GM23338 (cell line): ENCODE data around the gene ZNF716. TPM values are rescaled to one million over a fixed set of nuclear protein-coding genes. Genes with fewer than 3 reads are reported as not detected.

Experiments used
- ATAC-seq: fragments of 200-7000 bp; cut with Tn5 transposase; 3 replicates; pipeline ENCODE4 v1.9.1; 2020
- DNase-seq: peaks from one replicate; pipeline ENCODE4 v3.0.0-alpha.2; 2015; ENCODE audit warnings: low spot score
- H2AFZ ChIP-seq: fragments of 200-600 bp; sonication (generic); 2 replicates; pipeline ENCODE4 v1.8.0; 2016; ENCODE audit warnings: antibody characterized with exemption, mild to moderate bottlenecking, moderate library complexity
- H3F3A ChIP-seq: fragments of 200-600 bp; sonication (generic); replicated peaks from 2 replicates; pipeline ENCODE4 v1.8.0; 2017; ENCODE audit warnings: antibody characterized with exemption, mixed run types, low read depth
- H3K27ac ChIP-seq: fragments of 200-600 bp; sonication (generic); 2 replicates; pipeline ENCODE4 v1.6.1; 2016; ENCODE audit warnings: low read depth
- H3K27me3 ChIP-seq: fragments of 200-600 bp; sonication (generic); 2 replicates; pipeline ENCODE4 v1.8.0; 2016; ENCODE audit warnings: mild to moderate bottlenecking, mixed run types, moderate library complexity; ENCODE audit not compliant: insufficient read depth
- H3K36me3 ChIP-seq: fragments of 200-600 bp; sonication (generic); 2 replicates; pipeline ENCODE4 v1.8.0; 2016; ENCODE audit warnings: mild to moderate bottlenecking; ENCODE audit not compliant: insufficient read depth
- H3K4me1 ChIP-seq: fragments of 200-600 bp; sonication (generic); 2 replicates; pipeline ENCODE4 v1.8.0; 2016; ENCODE audit warnings: mild to moderate bottlenecking, moderate library complexity; ENCODE audit not compliant: insufficient read depth
- H3K4me2 ChIP-seq: fragments of 200-600 bp; sonication (generic); 2 replicates; pipeline ENCODE4 v1.7.1; 2017; ENCODE audit warnings: mixed run types
- H3K4me3 ChIP-seq: fragments of 200-600 bp; sonication (generic); 2 replicates; pipeline ENCODE4 v1.6.1; 2016; ENCODE audit warnings: mixed run types
- H3K79me2 ChIP-seq: fragments of 200-600 bp; sonication (generic); replicated peaks from 2 replicates; pipeline ENCODE4 v1.8.0; 2017; ENCODE audit warnings: mild to moderate bottlenecking; ENCODE audit not compliant: insufficient read depth
- H3K9me2 ChIP-seq: fragments of 200-600 bp; sonication (generic); 2 replicates; pipeline ENCODE4 v1.8.0; 2017; ENCODE audit not compliant: insufficient read depth
- H4K20me1 ChIP-seq: fragments of 200-600 bp; sonication (generic); replicated peaks from 2 replicates; pipeline ENCODE4 v1.8.0; 2017; ENCODE audit warnings: mild to moderate bottlenecking; ENCODE audit not compliant: insufficient read depth
- H3K27ac Mint-ChIP-seq: 2 replicates; pipeline ENCODE4 v1.8.0; 2020; ENCODE audit warnings: inconsistent platforms, mild to moderate bottlenecking, moderate library complexity, mixed read lengths
- H3K27me3 Mint-ChIP-seq: 3 replicates; pipeline ENCODE4 v1.8.0; 2022; ENCODE audit warnings: low read depth, mild to moderate bottlenecking, moderate library complexity, mixed read lengths, inconsistent platforms; ENCODE audit not compliant: insufficient read depth, poor library complexity
- H3K36me3 Mint-ChIP-seq: 3 replicates; pipeline ENCODE4 v1.8.0; 2021; ENCODE audit warnings: low read depth, mild to moderate bottlenecking, inconsistent platforms, moderate library complexity, mixed read lengths
- H3K4me1 Mint-ChIP-seq: 3 replicates; pipeline ENCODE4 v1.8.0; 2020; ENCODE audit warnings: mild to moderate bottlenecking, inconsistent platforms, mixed read lengths
- H3K4me3 Mint-ChIP-seq: 3 replicates; pipeline ENCODE4 v1.8.0; 2021; ENCODE audit warnings: moderate library complexity, mild to moderate bottlenecking, inconsistent platforms, mixed read lengths
- H3K9me3 Mint-ChIP-seq: 3 replicates; pipeline ENCODE4 v1.8.0; 2020; ENCODE audit warnings: moderate library complexity, mild to moderate bottlenecking, inconsistent platforms, mixed read lengths
- CREB1 ChIP-seq: fragments of 250-450 bp; sonication (Bioruptor Pico); IDR thresholded peaks from 2 replicates; pipeline ENCODE4 v1.5.0; 2020; ENCODE audit warnings: low read depth, mild to moderate bottlenecking, moderate library complexity
- CTCF ChIP-seq, 2 experiments: fragments of 200-600 bp in 1 of 2; sonication (generic) in 1 of 2; conservative IDR thresholded peaks; 2 replicates each; pipeline versions ENCODE4 v1.5.1 to v1.6.1; 2016 to 2017; ENCODE audit warnings: antibody characterized with exemption in 2 of 2, low read depth in 2 of 2, mild to moderate bottlenecking in 2 of 2, moderate library complexity in 1 of 2
- ETS1 ChIP-seq: IDR thresholded peaks from 2 replicates; pipeline ENCODE4 v1.6.1; 2016; ENCODE audit warnings: antibody characterized with exemption
- EZH2 ChIP-seq: fragments of 200-600 bp; sonication (generic); IDR thresholded peaks from one replicate; pipeline ENCODE4 v1.8.0; 2017; ENCODE audit warnings: antibody characterized with exemption, mild to moderate bottlenecking, low read depth; ENCODE audit not compliant: unreplicated experiment
- EZH2phosphoT487 ChIP-seq: fragments of 200-600 bp; sonication (generic); IDR thresholded peaks from one replicate; pipeline ENCODE4 v1.8.1; 2018; ENCODE audit warnings: antibody characterized with exemption; ENCODE audit not compliant: unreplicated experiment
- JUNB ChIP-seq: IDR thresholded peaks from one replicate; pipeline ENCODE4 v1.6.1; 2016; ENCODE audit warnings: antibody characterized with exemption; ENCODE audit not compliant: unreplicated experiment
- NANOG ChIP-seq: IDR thresholded peaks from 2 replicates; pipeline ENCODE4 v1.6.1; 2016; ENCODE audit warnings: antibody characterized with exemption, borderline replicate concordance
- POLR2AphosphoS5 ChIP-seq: IDR thresholded peaks from 2 replicates; pipeline ENCODE4 v1.6.1; 2016; ENCODE audit warnings: antibody characterized with exemption, low read depth
- REST ChIP-seq: IDR thresholded peaks from one replicate; pipeline ENCODE4 v1.6.1; 2018; ENCODE audit warnings: antibody characterized with exemption; ENCODE audit not compliant: unreplicated experiment
- STAT1 ChIP-seq: IDR thresholded peaks from one replicate; pipeline ENCODE4 v1.6.1; 2016; ENCODE audit warnings: antibody characterized with exemption; ENCODE audit not compliant: unreplicated experiment
- ZNF114 ChIP-seq: fragments of 250-450 bp; sonication (Bioruptor Pico); IDR thresholded peaks from 2 replicates; pipeline ENCODE4 v1.5.0; 2020; ENCODE audit warnings: mild to moderate bottlenecking, moderate library complexity
- ZNF331 ChIP-seq: fragments of 250-450 bp; sonication (Bioruptor Pico); IDR thresholded peaks from 2 replicates; pipeline ENCODE4 v1.5.0; 2020; ENCODE audit warnings: low read depth, mild to moderate bottlenecking, moderate library complexity
- ZNF462 ChIP-seq: fragments of 250-450 bp; sonication (Bioruptor Pico); IDR thresholded peaks from 2 replicates; pipeline ENCODE4 v1.5.0; 2020; ENCODE audit warnings: mild to moderate bottlenecking, moderate library complexity
- polyA plus RNA-seq: library from polyadenylated mRNA; unstranded; fragments of >200 nt; fragmentation: Nextera tagmentation; extraction: Ambion mirVana; gene quantifications from 2 replicates; pipeline ENCODE4 v1.2.1, GENCODE V29; 2016
- total RNA-seq: library from RNA; depleted of rRNA; stranded (reverse); fragments of >200 nt; shearing (Covaris generic); gene quantifications from 2 replicates; pipeline ENCODE4 v1.2.3, GENCODE V29; 2014

Gene ZNF716
- total and polyA plus RNA-seq, 2 experiments from 2014 or later, result not detected

GRCh38 chr7:57496395-57496794 is 46.4 kb downstream of the ZNF716 start:
- no peaks in the 10 kb centered on the region for H3K4me1 Mint-ChIP-seq
- no peaks in the 10 kb centered on the region for H3K27me3 Mint-ChIP-seq
- no peak overlapping the region for H3K27ac Mint-ChIP-seq
- H2AFZ ChIP-seq, result no peak overlapping the region
- H3F3A ChIP-seq, result no peaks in the 10 kb centered on the region
- H3K36me3 Mint-ChIP-seq, result peaks cover under 1% of the 10 kb centered on the region; the same call in 1 of the 3 replicates
- no peaks in the 10 kb centered on the region for H3K79me2 ChIP-seq
- peaks cover 4% of the 10 kb centered on the region; the same call in 1 of the 2 replicates for H3K36me3 ChIP-seq
- H3K4me2 ChIP-seq, result no peak overlapping the region
- H3K4me1 ChIP-seq, result no peaks in the 10 kb centered on the region
- no peaks in the 10 kb centered on the region for H3K27me3 ChIP-seq
- no peak overlapping the region for H3K4me3 Mint-ChIP-seq
- H3K27ac ChIP-seq, result no peak overlapping the region
- TF ChIP-seq POLR2AphosphoS5, result no peak
- TF ChIP-seq ETS1, result no peak
- TF ChIP-seq CREB1 (CRISPR knock-in tag), result no peak
- no peak for TF ChIP-seq ZNF331 (CRISPR knock-in tag)
- TF ChIP-seq EZH2, result no peak
- no peak for TF ChIP-seq STAT1
- TF ChIP-seq CTCF (conservative IDR thresholded peaks at IDR 0.05; ENCODE audit: low read depth in 2 of 2), result no peak
- no peak for TF ChIP-seq ZNF462
- no peak for TF ChIP-seq ZNF114 (CRISPR knock-in tag)
- TF ChIP-seq JUNB, result no peak
- TF ChIP-seq REST, result no peak
- TF ChIP-seq NANOG, result no peak
- TF ChIP-seq EZH2phosphoT487, result no peak
- H3K9me3 Mint-ChIP-seq, result peaks cover 37% of the 10 kb centered on the region
- no peak for DNase-seq
- no peaks in the 10 kb centered on the region for H4K20me1 ChIP-seq
- ATAC-seq, result no peak
- H3K4me3 ChIP-seq, result no peak overlapping the region
- H3K9me2 ChIP-seq, result no peaks in the 10 kb centered on the region
